NCI-H524 treated with DMSO at 0.1 percent for 48 hours (cell line): ENCODE measurements around the gene FBXO31.

Source experiments
- DNase-seq: peaks from one replicate; lab custom pipeline; 2025; lab: John Stamatoyannopoulos, UW

Gene FBXO31

GRCh38 chr16:87327798-87328495 lies 55.6 kb downstream of the FBXO31 start:
- no peak for DNase-seq

GRCh38 chr16:87326151-87326571 lies 57.4 kb downstream of the FBXO31 start:
- no peak for DNase-seq

- no peak for DNase-seq
Observed at GRCh38 chr16:87325423-87325858, 58.1 kb downstream of the FBXO31 start.

GRCh38 chr16:87324411-87325275 lies 58.9 kb downstream of the FBXO31 start:
- peak; percentile 51 for DNase-seq

DNA sequence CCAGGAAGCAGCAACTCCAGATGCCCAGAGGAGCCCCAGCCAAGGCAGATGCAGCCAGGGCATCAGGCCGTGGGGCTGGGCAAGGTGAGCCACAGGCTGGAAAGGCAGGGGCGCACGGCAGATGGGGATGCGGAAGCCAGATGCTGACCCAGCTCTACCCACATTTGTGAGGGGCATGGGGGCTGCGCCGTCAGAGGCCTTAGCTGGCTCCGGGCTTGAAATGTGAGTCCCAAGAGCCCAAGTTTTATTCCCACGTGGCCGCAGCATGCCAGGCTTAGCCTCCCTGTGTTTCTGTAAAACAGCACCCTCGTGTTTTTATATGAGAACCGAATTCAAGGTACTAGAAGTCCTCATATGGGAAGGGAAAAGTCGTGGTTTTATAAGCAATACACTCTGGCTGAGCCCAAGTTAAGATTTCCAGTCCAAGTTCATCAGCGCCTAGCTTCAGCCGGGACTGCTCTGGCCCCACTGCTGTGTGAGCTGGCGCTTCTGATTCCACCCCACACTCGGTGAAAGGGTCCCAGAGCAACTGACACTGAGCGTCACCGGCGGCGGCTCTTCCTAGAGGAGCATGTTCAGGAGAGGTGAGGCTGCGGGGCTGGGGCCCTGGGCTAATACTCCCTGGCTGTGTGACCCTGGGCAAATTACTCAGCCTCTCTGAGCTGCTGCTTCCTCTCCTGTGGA lies 59.7 kb downstream of the FBXO31 start:
- peak; percentile 55 for DNase-seq

- no peak for DNase-seq
Observed at GRCh38 chr16:87322833-87323726, 60.5 kb downstream of the FBXO31 start.

- DNase-seq, result no peak
Observed at GRCh38 chr16:87322360-87322759, 61.2 kb downstream of the FBXO31 start.

- peak; percentile 33 for DNase-seq
Observed at GRCh38 chr16:87321336-87322107, 62.1 kb downstream of the FBXO31 start.

DNA sequence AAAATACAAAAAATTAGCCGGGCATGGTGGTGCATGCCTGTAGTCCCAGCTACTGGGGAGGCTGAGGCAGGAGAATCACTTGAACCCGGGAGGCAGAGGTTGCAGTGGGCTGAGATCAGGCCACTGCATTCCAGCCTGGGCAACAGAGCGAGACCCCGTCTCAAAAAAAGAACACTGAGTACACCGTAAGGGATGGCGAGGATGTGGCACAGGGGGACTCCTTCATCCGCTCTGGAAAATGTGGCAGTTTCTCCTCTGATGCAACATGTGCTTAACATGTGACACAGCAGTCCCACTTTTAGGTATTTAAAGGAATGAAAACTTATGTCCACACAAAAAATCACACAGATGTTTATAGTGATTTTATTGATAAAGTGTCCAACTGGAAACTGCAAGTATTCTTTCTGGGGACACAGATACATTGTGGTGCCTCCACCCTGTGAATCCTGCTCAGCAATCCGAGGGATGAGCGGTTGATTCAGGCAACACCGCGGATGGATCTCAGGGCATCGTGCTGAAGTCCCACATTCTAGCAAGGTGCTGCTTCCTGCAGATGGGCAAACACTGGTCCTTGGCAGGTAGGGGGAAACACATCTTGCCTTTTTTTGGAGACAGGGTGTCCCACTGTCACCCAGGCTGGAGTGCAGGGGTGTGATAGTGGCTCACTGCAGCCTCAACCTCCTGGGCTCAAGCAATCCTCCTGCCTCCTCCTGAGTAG lies 62.9 kb downstream of the FBXO31 start:
- DNase-seq, result no peak

- DNase-seq, result no peak
Observed at GRCh38 chr16:87319997-87320491, 63.5 kb downstream of the FBXO31 start.

DNA sequence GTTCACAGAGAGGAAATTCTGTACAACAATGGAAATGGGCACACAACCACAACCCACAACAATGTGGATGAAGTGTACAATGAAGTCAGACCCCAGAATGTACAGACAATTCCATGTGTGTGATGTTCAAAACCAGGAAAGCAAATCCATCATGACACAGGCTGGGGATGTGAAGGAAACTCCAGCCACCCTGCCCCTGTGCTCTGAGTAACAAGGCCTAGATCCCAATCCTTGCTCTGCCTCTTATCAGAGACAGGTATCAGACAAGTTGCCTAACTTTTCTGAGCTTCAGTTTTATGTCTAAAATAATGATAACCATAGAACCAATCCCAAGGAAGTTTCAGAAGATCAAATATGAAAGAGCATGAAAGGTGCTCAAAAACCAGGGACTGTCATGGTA lies 64.6 kb downstream of the FBXO31 start:
- DNase-seq, result no peak

GRCh38 chr16:87317750-87318644 lies 65.6 kb downstream of the FBXO31 start:
- no peak for DNase-seq

- peak; percentile 77 for DNase-seq
Observed at GRCh38 chr16:87316923-87317749, 66.4 kb downstream of the FBXO31 start, which contains the start of gene C16orf95. Gene C16orf95, minus strand, starts transcription at chr16:87317392. Its CDS starts 150 bp downstream, at chr16:87317242.

GRCh38 chr16:87316450-87316922 lies 67.1 kb downstream of the FBXO31 start:
- no peak for DNase-seq

GRCh38 chr16:87314990-87315420 lies 68.6 kb downstream of the FBXO31 start:
- DNase-seq, result peak; percentile 41

DNA sequence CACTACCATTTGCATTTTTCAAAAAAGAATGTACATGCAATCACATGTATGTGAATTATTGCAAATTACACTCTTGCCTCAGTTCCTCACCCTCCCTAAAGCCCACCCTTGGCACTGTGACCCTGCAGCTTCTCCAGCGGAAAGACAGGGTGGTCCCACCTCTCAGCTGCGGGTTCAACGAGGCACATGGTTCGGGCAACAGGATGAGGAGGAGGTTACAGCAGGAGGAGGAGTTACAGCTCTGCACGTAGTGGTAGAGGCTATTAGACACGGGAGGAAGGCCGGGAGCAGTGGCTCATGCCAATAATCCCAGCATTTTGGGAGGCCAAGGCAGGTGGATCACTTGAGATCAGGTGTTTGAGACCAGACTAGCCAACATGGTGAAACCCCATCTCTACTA lies 71.6 kb downstream of the FBXO31 start:
- DNase-seq, result no peak

DNA sequence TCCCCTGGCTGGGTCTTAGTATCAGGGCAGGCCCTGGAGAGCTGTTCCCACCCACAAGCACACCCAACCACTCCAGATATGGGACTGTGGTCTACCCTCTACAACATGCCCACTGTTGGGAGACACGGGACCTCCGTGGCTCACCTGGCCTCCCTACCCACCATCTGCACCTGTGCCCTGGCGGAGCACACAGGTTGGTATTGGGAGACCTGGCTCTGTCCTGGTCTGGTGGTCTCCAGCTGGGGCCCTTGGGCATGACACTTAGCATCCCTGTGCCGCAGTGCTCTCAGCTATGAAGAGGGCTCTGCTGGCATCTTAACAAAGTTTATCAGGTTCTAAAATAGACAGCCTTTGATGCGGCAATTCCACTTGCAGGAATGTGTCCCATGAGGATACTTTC lies 72.2 kb downstream of the FBXO31 start:
- DNase-seq, result no peak

DNA sequence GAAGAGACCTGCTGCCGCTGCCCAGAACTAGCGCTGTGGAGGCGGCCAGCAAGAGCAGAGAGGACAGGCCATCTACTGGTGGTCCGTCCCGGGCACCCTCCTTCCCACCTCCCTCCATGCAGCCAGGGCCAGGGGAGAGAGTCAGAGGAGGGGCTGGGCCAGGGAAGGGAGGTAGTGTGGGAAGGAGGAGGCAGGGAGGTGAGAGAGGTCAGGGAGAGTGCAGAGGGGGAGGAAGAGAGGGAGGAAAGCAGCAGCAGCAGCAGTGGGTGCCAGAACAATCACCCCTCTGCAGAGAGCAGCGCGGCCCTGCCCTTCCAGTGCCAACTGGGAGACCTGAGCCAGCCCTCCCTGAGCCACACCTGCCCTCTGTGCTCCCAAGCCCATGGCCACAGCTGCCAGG lies 73.0 kb downstream of the FBXO31 start:
- no peak for DNase-seq
